Measurements from ENCODE around the gene CSNK2A2.

The CSNK2A2 gene

GRCh38 chr16:58194790-58195189 lies 3.1 kb downstream of the CSNK2A2 start:
- POLR2A ChIA-PET (ENCODE audit: low non-redundant PET) = interaction anchor here (0.6 to 0.8 kb wide), 2 partner anchors 54 to 65 kb away, joined by 3 to 4 read pairs; partner anchors contain the start of gene CFAP20
- no peak for TF ChIP-seq CTCF (conservative IDR thresholded peaks at IDR 0.05; ENCODE audit: low read depth)
- CTCF ChIA-PET = interaction anchor here (0.6 to 1.5 kb wide), 5 partner anchors 8 to 145 kb away, joined by 4 to 7 read pairs (median 4); no protein-coding TSS in a partner anchor
- DNase-seq (ENCODE audit: low spot score) = no peak
- no peak overlapping the region for H3K27ac ChIP-seq

GRCh38 chr16:58187665-58188421 lies 10.1 kb downstream of the CSNK2A2 start:
- TF ChIP-seq CTCF (conservative IDR thresholded peaks at IDR 0.05; ENCODE audit: low read depth) = no peak
- ChIA-PET POLR2A (ENCODE audit: low non-redundant PET) (no interaction called here), CTCF (no interaction called here)
- H3K27ac ChIP-seq = no peak overlapping the region
- DNase-seq (ENCODE audit: low spot score) = no peak

GRCh38 chr16:58187092-58187491 lies 10.8 kb downstream of the CSNK2A2 start:
- DNase-seq (ENCODE audit: low spot score) = no peak
- TF ChIP-seq CTCF (conservative IDR thresholded peaks at IDR 0.05; ENCODE audit: low read depth) = no peak
- ChIA-PET POLR2A (ENCODE audit: low non-redundant PET) (no interaction called here), CTCF (interaction anchor here (0.6 kb wide), 1 partner anchor 109 kb away, joined by 3 read pairs; no protein-coding TSS in a partner anchor)
- no peak overlapping the region for H3K27ac ChIP-seq

- POLR2A ChIA-PET (ENCODE audit: low non-redundant PET) = interaction anchor here (0.5 kb wide), 1 partner anchor 162 kb away, joined by 5 read pairs; no protein-coding TSS in a partner anchor
- no peak for TF ChIP-seq CTCF (conservative IDR thresholded peaks at IDR 0.05; ENCODE audit: low read depth)
- no peak for DNase-seq (ENCODE audit: low spot score)
- CTCF ChIA-PET = no interaction called here
- no peak overlapping the region for H3K27ac ChIP-seq
These were observed 11.5 kb downstream of the CSNK2A2 start for GRCh38 chr16:58186176-58186944.

GRCh38 chr16:58177353-58177710 lies 20.6 kb downstream of the CSNK2A2 start:
- CTCF ChIA-PET = interaction anchor here (0.5 to 0.6 kb wide), 2 partner anchors 18 to 23 kb away, joined by 3 to 7 read pairs; no protein-coding TSS in a partner anchor

More at GRCh38 chr16:58177353-58177710, 20.6 kb downstream of the CSNK2A2 start:
- H3K27ac ChIP-seq = no peak overlapping the region
- TF ChIP-seq CTCF (conservative IDR thresholded peaks at IDR 0.05; ENCODE audit: low read depth) = no peak
- POLR2A ChIA-PET (ENCODE audit: low non-redundant PET) = no interaction called here
- DNase-seq (ENCODE audit: low spot score) = no peak
